Adrenal gland (tissue), 12 donors: Measurements from ENCODE around the gene DUOXA1. TPM values are rescaled to one million over a fixed set of nuclear protein-coding genes. Genes with fewer than 3 reads are reported as not detected.

Experiments used
- DNase-seq, 7 donors: peaks; one replicate each; pipeline ENCODE4 v3.0.0-alpha.2; 2019 to 2020
- H3K27ac ChIP-seq, 5 donors: fragments of 200-600 bp; sonication (generic) in 4 of 5; 1 replicate in 3 of 5; 2 replicates in 2 of 5; pipeline versions ENCODE4 v1.5.1 to v1.8.0; 2016 to 2020; ENCODE audit warnings: mild to moderate bottlenecking in 1 of 5
- H3K27me3 ChIP-seq: fragments of 200-600 bp; 2 replicates; pipeline ENCODE4 v1.8.0; 2021
- H3K36me3 ChIP-seq, 2 donors: fragments of 200-600 bp; replicated peaks in 1 of 2; 1 replicate in 1 of 2; 2 replicates in 1 of 2; pipeline versions ENCODE4 v1.5.1 to v1.8.0; 2018 to 2022
- H3K4me1 ChIP-seq, 2 donors: fragments of 200-600 bp; replicated peaks in 1 of 2; 1 replicate in 1 of 2; 2 replicates in 1 of 2; pipeline versions ENCODE4 v1.5.1 to v1.8.0; 2018 to 2021
- H3K4me3 ChIP-seq, 4 donors: fragments of 200-600 bp; sonication (generic) in 3 of 4; one replicate each; pipeline ENCODE4 v1.5.1; 2016 to 2018
- H3K9me3 ChIP-seq, 3 donors: fragments of 200-600 bp; sonication (generic) in 1 of 3; replicated peaks in 1 of 3; 1 replicate in 2 of 3; 2 replicates in 1 of 3; pipeline versions ENCODE4 v1.5.1 to v1.8.0; 2016 to 2021
- POLR2A ChIP-seq, 2 donors: fragments of 450-650 bp; IDR thresholded peaks; one replicate each; pipeline ENCODE4 v1.6.1; 2017; ENCODE audit warnings: antibody characterized with exemption in 2 of 2, mild to moderate bottlenecking in 2 of 2, moderate library complexity in 1 of 2
- WGBS, 4 donors: extraction: QIAGEN DNeasy Blood & Tissue Kit in 2 of 4; methylation state at CpG; one replicate each; pipeline versions ENCODE4 v1.1.5 to v1.1.7; 2013 to 2017; 5-methylcytosine and 5-hydroxymethylcytosine counted together
- intact Hi-C, 2 donors: fragments of 100-400 bp; cut with DNase I; formaldehyde crosslinking; loops; one replicate each; pipeline versions ENCODE4 v1.14.1 to v1.15.0; 2022 to 2023
- polyA plus RNA-seq, 3 donors: library from polyadenylated mRNA; stranded (reverse); fragments of 200-250 nt in 2 of 3; fragments of 350-450 nt in 1 of 3; fragmentation: Illumina TruSeq in 1 of 3; extraction: RNeasy Lipid Tissue Mini Kit (QIAGEN cat#74804) in 1 of 3; gene quantifications; one replicate each; pipeline ENCODE4 v1.2.3, GENCODE V29; 2013 to 2014
- total RNA-seq, 9 donors: library from RNA; depleted of rRNA in 4 of 9; stranded (reverse); fragments of >200 nt in 4 of 9; fragments of 120-200 nt in 1 of 9; fragmentation: NEBNext Ultra II Directional in 1 of 9; extraction: Animal tissue kit (Norgen Biotek cat#: 25700) in 1 of 9; gene quantifications; one replicate each; pipeline versions ENCODE4 v1.1.0 to v1.2.4, GENCODE V29; 2013 to 2023
- TF ChIP-seq, protein P1 (sequence below), 6 experiments: fragments of 450-650 bp in 4 of 6; fragments of 200-600 bp in 2 of 6; sonication (generic) in 1 of 6; IDR thresholded peaks; 1 replicate in 5 of 6; 2 replicates in 1 of 6; pipeline versions ENCODE4 v1.5.1 to v1.8.0; 2016 to 2021; ENCODE audit warnings: antibody characterized with exemption in 6 of 6, mild to moderate bottlenecking in 2 of 6, moderate library complexity in 1 of 6
- donor health status: healthy with polysubstance abuse.
- donor health status: Bipolar disorder and iron deficiency.
- donor health status: DM: yes; HTN: yes; CAD: no.
- donor health status: DM: no; HTN: no; CAD: no.
- donor health status: DM: no; HTN: no; CAD: no.
- donor health status: DM: yes; HTN: yes; CAD: no.

Gene DUOXA1
- total and polyA plus RNA-seq, 12 donors: 0.11 to 21.3 (median 5.2) TPM

DNA sequence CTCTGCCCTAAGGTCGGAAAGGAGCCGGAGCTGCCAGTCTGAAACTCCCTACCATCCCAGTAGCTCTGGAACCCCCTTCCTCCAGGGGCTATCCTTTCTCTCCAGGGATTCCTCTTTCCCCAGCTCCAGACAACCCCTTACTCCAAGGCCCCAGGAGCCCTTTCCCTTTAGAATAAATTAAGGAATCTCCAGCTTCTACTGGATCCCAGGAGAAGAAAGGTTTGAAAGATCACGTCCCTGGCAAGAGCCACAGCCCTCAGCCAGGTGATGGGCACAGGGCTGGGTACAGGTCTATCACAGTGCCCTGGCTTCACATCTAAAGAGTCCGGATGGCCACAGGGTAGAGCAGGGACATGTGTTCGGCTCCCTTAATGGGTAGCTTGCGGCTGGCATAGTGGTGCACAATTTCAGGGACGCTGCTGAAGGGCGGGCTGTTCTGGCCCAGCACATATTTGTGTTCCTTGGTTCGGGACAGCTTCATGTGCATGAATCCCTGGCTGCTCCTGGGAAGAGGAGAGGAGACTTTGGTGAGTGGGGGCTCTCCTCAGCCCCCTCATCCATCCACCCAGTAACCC is 38.0 kb upstream of the DUOXA1 start:
- WGBS, 4 donors: 43 to 68% (median 67%) methylated on average over 3 to 9 of the region's 9 CpGs
- DNase-seq: no peak
- H3K4me1 ChIP-seq: peaks cover 6 to 19% of the 10 kb centered on the region in 2 donors
- H3K4me3 ChIP-seq: peak overlapping the region in 1 of 4 donors; percentile 66
- TF ChIP-seq, protein P1, sequence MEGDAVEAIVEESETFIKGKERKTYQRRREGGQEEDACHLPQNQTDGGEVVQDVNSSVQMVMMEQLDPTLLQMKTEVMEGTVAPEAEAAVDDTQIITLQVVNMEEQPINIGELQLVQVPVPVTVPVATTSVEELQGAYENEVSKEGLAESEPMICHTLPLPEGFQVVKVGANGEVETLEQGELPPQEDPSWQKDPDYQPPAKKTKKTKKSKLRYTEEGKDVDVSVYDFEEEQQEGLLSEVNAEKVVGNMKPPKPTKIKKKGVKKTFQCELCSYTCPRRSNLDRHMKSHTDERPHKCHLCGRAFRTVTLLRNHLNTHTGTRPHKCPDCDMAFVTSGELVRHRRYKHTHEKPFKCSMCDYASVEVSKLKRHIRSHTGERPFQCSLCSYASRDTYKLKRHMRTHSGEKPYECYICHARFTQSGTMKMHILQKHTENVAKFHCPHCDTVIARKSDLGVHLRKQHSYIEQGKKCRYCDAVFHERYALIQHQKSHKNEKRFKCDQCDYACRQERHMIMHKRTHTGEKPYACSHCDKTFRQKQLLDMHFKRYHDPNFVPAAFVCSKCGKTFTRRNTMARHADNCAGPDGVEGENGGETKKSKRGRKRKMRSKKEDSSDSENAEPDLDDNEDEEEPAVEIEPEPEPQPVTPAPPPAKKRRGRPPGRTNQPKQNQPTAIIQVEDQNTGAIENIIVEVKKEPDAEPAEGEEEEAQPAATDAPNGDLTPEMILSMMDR (IDR thresholded peaks at IDR 0.05): peak in 1 of 6 experiments; percentile 17
- no peak for TF ChIP-seq POLR2A (IDR thresholded peaks at IDR 0.05)
- H3K27me3 ChIP-seq: no peaks in the 10 kb centered on the region
- no peaks in the 10 kb centered on the region for H3K36me3 ChIP-seq
- intact Hi-C loops: loop anchor here (5.0 to 10.0 kb wide), 4 partner anchors 35 to 237 kb away; a partner anchor contains a TSS
- H3K27ac ChIP-seq: peak overlapping the region; percentile 74 to 97 (median 94)
- no peaks in the 10 kb centered on the region for H3K9me3 ChIP-seq

DNA sequence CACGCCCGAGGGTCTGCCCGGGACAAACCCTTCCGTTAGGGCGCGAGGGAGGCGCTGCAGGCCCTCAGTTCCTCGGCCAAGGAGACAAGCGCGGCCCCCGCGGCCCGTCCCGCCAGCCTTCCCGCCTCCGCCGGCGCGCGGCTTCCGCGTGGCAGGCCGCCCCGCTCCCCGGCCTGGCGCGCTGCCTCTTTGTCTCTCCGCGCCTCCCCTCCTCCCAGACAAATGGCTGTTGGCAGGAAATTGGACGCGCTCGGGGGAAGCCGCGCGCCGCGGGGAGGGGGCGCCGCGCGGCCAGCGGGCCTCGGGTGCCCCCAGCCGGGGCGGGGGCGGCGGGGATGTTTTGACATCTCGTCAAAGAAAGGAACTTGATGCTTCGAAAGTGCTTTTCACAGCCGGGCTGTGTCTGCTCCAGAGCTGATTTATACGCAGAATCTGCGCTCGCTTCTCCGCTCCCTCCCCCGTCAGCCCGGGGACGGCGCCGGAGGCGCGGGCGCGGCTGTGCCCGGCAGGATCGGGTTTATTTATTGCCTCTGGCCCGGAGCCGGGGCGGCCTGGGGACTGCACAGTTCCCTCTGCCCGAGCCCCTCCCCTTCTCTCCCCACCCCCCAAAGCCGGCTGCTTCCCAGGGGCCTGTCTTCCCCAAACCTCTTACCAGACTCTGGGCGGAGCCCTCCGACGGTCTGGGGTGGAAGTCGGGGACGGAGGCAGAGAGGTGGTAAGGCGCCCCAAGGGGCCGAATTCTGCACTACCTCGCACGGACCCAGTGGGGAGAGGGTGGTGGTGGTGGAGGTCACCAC is 37.4 kb upstream of the DUOXA1 start:
- peak; percentile 29 to 46 for TF ChIP-seq POLR2A (IDR thresholded peaks at IDR 0.05)
- TF ChIP-seq, protein P1 (IDR thresholded peaks at IDR 0.05): peak; percentile 52 to 76 (median 64)
- H3K9me3 ChIP-seq: no peaks in the 10 kb centered on the region
- peak overlapping the region; percentile 38 to 66 (median 52) for H3K4me3 ChIP-seq
- H3K4me1 ChIP-seq: peaks cover 6 to 21% of the 10 kb centered on the region in 2 donors
- H3K27me3 ChIP-seq: no peaks in the 10 kb centered on the region
- peak overlapping the region; percentile 74 to 97 (median 94) for H3K27ac ChIP-seq
- DNase-seq: peak; percentile 79 to 93 (median 89)
- intact Hi-C loops: loop anchor here (5.0 to 10.0 kb wide), 4 partner anchors 35 to 238 kb away; a partner anchor contains a TSS
- WGBS, 4 donors: 0 to 3% (median 0%) methylated on average over 3 to 79 of the region's 79 CpGs
- no peaks in the 10 kb centered on the region for H3K36me3 ChIP-seq

DNA sequence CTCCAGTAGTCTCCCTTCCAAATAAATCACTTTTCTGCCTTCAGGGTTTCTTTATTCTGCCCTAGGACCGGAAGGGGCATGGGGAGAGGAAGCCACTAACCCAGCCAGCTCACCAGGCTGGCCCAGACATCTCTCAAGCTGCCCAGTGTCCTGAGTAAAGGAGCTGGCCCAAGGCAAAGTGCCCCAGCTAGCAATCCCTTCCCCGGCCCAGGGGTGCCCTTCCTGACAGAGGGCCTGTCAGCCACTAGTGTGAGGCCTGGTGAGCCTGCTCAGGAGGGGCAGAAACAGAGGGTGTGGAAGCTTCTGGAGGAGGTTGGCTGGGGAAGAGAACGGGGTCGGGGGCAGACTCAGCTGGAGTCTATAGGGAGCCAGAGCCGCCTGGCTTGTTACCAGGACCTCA is 35.9 kb upstream of the DUOXA1 start:
- intact Hi-C loops: loop anchor here (5.0 to 10.0 kb wide), 4 partner anchors 37 to 239 kb away; a partner anchor contains a TSS
- peaks cover 6 to 21% of the 10 kb centered on the region in 2 donors for H3K4me1 ChIP-seq
- H3K27me3 ChIP-seq: no peaks in the 10 kb centered on the region
- no peak for DNase-seq
- H3K36me3 ChIP-seq: no peaks in the 10 kb centered on the region
- WGBS, 4 donors: 82 to 88% (median 87%) methylated on average over 4 to 5 of the region's 5 CpGs
- no peak overlapping the region for H3K4me3 ChIP-seq
- no peaks in the 10 kb centered on the region for H3K9me3 ChIP-seq
- TF ChIP-seq POLR2A (IDR thresholded peaks at IDR 0.05): no peak
- TF ChIP-seq, protein P1 (IDR thresholded peaks at IDR 0.05): no peak
- peak overlapping the region in 1 of 5 donors; percentile 97 for H3K27ac ChIP-seq

DNA sequence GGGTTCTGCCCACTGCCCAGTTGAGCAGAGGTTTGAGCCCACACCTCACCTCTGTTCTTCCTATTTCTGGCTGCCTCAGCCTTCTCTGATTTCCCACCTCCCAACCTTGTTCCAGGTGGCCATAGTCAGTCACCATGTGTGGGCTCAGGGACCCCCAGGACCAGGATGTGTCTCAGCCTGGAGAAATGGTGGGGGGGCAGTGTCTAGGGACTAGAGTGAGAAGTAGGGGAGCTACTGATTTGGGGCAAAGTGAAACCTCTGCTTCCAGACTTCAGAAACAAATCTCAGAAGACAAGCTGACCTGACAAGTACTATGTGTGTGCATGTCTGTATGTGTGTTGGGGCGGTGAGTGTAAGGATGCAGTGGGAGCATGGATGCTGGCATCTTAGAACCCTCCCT is 35.2 kb upstream of the DUOXA1 start:
- WGBS, 4 donors: 88 to 94% (median 93%) methylated on average over 1 of the region's 1 CpG
- Histone ChIP-seq H3K27me3 (no peaks in the 10 kb centered on the region), H3K36me3 (no peaks in the 10 kb centered on the region), H3K4me3 (no peak overlapping the region), H3K9me3 (no peaks in the 10 kb centered on the region), H3K27ac (no peak overlapping the region), H3K4me1 (peaks cover 6 to 21% of the 10 kb centered on the region in 2 donors)
- TF ChIP-seq, protein P1 (IDR thresholded peaks at IDR 0.05): no peak
- no peak for TF ChIP-seq POLR2A (IDR thresholded peaks at IDR 0.05)
- intact Hi-C loops: loop anchor here (5.0 to 10.0 kb wide), 4 partner anchors 37 to 240 kb away; a partner anchor contains a TSS
- DNase-seq: no peak
